ENCODE measurements around the gene ADAMTS13.
A peak's percentile ranks its signal among the peaks of the same experiment; 100 is the strongest.

The ADAMTS13 gene

DNA sequence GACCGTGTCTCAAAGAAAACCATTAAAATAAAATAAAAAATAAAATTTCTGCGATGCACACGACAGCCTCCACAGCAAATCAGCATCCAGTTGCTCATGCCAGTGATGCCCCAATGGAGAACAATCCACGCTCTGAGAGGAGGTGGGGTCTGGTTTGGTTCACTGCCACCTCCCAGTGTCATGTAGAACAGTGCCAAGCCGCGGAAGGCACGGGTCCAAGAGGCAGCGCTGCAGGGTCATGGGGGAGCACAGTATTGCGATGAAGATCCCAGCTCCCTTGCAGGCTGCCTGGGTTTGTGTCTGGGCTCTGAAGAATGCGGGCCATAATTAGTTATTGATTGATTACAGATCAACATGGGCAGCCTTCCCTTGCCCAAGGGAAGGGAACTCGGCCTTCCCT lies 31.5 kb downstream of the ADAMTS13 start:
- peak in 22 of 56 donors; percentile 4 to 62 (median 22) for DNase-seq

DNA sequence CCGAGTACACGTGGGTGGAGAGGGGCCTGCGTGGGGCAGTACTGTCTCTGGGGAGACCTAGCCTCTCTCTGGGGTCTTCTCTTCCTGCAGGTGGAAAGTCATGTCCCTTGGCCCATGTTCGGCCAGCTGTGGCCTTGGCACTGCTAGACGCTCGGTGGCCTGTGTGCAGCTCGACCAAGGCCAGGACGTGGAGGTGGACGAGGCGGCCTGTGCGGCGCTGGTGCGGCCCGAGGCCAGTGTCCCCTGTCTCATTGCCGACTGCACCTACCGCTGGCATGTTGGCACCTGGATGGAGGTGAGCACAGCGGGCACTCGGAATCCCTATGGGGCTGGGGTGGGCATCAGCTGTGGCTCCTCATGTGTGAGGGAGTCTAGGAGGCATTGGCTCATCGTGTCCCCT lies 32.2 kb downstream of the ADAMTS13 start:
- DNase-seq, result no peak

DNA sequence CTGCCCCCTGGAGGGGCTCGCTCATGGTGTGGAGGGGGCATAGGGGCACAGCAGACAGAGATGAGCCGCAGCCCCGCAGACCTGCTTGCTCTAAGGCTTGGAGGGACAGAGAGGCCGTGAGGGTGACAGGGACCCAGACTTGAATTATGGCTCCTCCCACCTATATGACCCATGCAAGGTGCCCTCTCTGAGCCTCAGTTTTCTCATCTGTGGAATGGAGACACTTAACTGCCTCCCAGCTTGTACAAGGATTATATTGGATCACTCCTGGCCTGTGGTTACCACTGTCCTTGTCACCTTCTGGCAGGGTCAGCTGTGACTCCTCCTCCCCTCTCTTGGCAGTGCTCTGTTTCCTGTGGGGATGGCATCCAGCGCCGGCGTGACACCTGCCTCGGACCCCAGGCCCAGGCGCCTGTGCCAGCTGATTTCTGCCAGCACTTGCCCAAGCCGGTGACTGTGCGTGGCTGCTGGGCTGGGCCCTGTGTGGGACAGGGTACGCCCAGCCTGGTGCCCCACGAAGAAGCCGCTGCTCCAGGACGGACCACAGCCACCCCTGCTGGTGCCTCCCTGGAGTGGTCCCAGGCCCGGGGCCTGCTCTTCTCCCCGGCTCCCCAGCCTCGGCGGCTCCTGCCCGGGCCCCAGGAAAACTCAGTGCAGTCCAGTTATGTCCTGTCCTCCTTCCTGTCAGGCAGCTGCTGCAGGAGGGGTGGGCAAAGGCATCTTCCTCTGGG lies 32.9 kb downstream of the ADAMTS13 start:
- DNase-seq, result no peak

DNA sequence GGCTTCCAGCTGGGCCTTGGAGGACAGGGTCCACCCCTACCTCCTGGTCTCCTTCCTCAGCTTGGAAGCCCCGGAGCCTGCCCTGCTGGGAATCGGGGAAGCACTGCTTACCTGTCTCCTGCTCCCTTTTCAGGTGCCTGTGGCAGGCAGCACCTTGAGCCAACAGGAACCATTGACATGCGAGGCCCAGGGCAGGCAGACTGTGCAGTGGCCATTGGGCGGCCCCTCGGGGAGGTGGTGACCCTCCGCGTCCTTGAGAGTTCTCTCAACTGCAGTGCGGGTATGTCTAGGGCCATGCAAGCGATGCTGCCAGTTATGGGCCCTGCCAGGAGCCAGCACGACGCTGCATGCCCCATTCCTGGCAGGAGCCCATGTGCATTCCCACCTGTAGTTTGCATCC lies 33.8 kb downstream of the ADAMTS13 start:
- no peak for DNase-seq

DNA sequence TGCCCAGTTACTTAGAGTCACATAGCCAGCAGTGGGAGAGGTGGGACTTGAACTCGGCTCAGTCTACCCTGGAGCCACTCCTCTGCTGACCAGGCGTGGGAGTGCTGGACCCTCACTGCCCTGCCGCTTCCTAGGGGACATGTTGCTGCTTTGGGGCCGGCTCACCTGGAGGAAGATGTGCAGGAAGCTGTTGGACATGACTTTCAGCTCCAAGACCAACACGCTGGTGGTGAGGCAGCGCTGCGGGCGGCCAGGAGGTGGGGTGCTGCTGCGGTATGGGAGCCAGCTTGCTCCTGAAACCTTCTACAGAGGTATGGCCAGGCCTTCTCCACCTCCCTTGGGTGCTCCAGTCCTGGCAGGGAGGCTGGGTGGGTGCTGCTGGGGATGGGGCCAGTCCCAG lies 34.2 kb downstream of the ADAMTS13 start:
- DNase-seq, result no peak

DNA sequence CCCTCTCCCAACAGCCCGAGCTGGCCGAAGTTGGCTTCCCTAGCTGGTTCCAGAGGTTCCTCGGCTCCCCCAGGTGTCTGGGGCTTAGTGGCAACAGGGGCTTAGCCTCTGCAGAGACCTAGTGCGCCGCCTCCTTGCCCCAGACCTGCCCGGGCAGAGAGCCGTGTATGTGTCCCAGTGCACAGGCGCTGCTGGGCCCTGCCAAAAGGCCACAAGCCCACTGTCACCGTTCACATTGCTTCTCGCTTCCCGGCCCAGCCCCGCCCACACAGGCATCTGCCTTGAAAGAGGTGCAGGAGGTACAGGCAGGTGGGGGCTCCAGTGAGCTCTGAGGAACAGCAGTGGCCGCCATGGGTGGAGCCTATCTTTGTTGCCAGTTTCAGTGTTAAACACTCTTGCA lies 35.1 kb downstream of the ADAMTS13 start:
- no peak for DNase-seq

DNA sequence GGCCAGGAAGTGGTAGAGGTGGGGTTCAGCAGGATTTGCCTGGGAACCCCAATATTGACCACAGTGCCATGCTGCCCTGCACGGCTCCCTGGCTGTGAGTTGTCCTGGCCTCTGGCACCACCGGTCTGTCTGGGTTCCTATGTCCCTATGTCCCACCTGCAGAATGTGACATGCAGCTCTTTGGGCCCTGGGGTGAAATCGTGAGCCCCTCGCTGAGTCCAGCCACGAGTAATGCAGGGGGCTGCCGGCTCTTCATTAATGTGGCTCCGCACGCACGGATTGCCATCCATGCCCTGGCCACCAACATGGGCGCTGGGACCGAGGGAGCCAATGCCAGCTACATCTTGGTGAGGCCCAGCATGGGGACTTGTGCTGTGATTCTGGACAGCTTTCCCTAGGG lies 35.6 kb downstream of the ADAMTS13 start:
- no peak for DNase-seq

DNA sequence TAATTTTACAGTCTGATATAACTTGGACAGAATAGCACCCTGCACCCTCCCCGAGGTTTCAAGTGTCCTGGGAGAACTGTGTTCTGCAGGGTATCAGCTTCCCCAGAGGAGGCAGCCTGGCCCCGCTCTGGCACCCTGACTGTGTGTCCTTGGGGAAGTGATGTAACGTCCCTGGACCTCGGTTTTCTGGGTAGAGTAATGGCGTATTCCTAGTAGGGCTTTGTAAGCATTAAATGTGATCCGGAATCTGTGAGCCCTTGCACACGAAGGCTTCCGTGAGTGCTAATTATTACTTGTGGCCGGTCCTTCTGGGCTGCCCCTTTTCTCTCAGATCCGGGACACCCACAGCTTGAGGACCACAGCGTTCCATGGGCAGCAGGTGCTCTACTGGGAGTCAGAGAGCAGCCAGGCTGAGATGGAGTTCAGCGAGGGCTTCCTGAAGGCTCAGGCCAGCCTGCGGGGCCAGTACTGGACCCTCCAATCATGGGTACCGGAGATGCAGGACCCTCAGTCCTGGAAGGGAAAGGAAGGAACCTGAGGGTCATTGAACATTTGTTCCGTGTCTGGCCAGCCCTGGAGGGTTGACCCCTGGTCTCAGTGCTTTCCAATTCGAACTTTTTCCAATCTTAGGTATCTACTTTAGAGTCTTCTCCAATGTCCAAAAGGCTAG lies 36.6 kb downstream of the ADAMTS13 start:
- DNase-seq, result no peak

DNA sequence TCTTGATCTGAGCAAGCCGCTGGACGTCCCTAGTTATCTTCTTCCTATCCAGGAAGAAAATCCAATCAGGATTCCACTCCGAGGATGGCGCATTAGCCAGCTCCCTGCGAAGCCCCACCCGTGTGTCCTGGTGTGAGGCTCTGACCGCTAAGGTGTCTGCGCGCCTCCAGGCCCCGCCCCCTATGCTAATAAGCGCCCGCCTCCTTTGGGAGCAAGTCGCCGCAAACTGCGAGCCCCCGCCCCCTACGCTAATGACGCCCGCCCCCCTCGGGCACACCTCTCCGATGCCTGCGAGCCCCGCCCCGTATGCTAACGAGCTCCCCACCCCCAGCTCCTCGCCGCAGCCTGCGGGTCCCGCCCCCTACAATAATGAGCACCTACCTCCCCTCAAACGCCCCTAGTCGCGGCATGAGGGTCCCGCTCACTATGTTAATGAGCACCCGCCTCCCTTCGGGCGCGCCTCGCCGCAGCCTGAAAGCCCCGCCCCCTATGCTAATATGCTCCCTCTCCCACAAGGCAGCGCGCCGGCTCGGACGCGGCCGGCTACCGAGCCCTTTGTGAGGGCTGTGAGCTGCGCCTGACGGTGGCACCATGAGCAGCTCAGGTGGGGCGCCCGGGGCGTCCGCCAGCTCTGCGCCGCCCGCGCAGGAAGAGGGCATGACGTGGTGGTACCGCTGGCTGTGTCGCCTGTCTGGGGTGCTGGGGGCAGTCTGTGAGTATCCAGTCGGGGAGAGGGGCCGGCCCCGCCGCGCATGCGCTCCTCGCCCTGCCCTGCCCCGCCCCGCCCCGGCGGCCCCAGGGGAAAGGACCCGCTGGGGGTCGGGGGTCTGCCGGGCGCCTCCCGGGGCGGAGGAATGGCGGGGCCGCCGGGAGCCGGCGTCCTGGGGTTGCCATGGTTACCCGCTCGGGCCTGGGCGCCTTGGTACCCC lies 37.6 kb downstream of the ADAMTS13 start, which contains the start of gene CACFD1:
TSS of gene CACFD1 (plus strand) at position 503 of the 929 bp plus-strand sequence. CDS start at position 592, 89 bp downstream.
- DNase-seq, result peak; percentile 85 to 99 (median 96)

DNA sequence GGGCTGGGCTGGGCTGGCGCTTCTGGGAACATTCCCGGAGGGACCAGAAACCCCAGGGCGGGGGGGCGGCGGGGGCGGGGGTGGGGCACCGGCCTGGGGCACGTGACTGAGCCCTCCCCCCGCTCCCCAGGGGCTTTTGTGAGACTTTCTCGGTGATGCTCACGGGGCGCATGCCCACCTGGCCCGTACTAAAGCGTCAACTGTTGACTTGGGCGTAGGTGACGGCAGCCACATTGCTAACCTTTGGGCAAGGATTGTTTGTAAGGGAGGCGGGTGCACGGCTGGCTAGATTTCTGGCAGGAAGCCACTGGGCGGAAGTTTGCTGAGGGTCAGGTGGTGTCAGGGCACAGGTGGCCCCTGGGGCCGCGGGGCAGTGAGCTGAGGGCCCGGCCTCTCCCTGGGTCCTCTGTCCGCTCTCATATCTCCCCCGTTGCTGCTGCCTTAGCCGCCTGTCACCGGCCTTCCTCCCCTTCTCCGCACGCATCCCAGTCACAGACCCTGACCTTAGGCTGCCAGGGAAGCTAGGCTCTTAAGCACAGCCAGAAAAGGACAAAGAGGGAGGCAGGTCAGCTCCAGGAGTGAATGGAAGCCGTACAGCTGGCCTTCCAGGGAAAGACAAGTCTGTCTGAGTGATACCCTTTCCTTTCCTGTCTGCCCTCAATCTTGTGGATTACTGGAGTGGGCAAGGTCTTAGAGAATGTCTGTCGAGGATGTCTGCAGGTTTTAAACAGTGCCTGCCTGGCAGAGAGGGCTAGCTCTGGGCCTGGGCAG lies 38.4 kb downstream of the ADAMTS13 start:
- peak in 34 of 56 donors; percentile 38 to 88 (median 66) for DNase-seq

DNA sequence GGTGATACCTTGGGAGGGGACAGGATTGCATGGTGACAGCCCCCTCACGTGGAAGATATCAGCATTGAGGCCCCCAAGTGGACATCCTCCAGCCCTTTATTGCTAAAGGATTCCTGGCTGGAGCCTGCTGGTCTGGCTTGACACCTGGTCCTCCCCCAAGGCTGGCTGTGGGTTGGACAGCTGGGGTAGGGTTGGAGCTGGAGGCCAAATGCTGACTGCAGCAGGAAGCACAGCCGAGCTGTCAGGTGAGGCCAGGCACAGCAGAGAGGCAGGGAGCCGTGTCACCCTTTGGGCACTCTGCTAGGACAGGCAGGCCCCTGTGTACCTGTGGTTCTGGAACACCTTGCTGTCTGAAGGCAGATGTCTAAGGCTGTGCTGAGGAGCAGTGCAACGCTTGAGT lies 39.8 kb downstream of the ADAMTS13 start:
- no peak for DNase-seq

DNA sequence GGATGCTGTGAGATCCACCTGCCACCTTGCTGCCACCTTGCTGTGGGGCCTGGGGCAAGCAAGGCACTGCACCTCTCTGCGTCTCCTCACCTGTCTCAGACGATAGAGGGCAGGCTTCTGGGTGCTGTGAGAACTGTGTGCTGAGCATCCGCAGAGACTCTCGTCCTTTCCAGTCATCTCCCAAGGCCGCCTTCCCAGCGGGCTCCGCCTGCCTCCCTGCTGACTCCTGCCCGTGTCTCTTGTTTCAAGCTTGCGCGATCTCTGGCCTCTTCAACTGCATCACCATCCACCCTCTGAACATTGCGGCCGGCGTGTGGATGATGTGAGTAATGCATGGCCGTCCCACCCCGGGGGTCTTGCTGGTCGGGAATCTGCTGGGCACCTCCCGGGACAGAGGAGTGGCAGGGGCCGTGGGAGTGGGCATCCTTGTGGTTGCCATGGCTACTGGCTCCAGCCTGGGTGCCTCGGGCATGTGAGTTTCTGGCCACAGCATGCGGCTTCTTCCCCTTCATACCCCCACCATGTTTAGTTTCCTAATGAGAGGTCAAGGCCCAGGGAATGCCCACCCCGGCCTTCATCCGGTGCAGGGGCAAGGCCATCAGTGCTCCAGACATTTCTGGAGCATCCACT lies 41.2 kb downstream of the ADAMTS13 start:
- peak in 8 of 56 donors; percentile 10 to 41 (median 27) for DNase-seq

DNA sequence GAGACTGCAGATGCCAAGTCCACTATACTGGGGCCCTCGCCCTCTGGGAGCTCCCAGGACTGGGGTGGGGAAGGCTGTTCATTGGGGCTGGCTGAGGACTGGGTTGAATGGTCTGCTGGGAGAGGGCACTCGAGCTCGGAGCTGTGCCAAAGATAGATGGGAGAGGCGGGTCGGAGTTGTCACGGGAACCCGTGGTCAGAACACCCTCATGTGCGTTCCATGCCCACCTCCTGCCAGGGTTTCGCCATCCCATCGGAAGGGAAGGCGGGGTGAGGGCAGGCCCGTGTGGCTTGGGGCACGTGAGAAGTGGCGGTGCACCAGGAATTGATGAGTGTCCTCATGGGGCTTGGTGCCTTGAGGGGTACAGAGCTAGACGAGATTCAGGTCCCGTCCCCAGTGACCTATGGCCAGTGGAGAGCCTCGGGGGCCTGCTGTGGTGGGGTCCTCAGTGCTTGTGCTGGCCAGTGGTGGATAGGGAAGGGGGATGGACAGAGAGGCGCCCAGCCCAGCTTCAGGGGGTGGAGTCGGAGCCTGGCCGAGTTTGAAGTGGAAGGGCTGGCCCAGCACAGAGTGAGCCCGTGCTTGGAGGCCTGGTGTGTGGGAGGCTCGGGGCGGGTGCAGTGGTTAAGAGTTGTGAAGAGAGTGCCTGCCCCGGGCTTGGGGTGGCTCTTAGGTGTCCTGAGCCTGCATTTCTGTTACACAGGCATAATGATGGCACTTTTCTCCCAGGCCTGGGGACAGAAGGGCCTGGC lies 41.9 kb downstream of the ADAMTS13 start:
- DNase-seq, result no peak

DNA sequence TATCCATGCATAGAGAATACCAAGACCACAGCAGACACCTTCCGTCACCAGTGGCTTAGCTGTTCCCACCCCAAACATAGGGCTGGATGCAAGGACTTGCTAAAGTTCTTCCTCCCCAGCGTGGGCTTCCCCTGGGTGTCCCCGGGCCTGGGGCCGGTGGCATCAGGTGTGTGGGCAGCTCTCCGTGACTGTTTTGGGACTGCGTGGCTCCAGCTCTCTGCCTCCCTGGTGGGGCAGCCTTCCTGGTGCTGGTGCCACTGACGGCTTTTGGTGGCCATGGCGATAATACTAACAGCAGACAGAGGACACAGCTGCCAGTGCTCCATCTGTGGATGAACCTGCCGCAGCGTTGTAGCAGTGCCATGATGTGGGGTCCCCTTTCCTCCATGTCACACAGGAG lies 42.5 kb downstream of the ADAMTS13 start:
- DNase-seq, result no peak

DNA sequence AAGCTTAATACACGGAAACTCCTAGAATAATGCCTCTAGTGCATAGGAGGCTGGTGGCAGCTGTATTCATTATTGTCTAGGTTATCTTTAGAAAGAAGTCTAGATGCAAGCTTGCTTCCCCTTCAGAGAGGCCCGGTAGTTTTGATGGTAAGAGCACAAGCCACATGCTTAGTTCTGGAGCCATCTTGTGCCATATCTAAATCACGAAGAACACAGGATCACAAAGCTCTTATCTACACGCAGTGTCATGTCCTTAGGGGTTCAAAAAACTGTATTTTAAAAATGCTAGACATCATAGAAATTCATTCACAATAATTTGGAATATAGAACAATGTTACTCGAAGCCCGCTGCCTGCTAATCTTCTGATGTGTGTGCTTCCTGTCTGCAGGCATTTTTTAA lies 43.8 kb downstream of the ADAMTS13 start:
- DNase-seq, result no peak

DNA sequence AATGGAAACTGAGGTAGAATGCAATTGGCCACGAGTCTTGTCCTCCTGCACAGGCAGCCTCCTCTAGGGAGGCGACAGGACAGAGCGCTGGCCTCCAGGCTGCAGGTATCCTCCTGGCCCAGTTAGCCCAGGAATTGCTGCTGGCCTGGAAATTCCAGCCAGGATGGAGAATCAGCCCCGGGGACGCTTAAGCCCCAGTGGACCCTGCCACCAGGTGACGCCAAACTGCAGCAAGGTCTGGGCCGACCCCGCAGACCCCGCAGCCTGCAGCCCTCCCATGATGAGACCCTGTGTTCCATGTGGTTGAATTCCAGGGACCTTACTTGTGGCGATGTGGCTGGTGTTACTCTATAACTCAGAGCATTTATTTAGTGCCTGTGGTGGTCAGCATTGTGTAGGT lies 44.9 kb downstream of the ADAMTS13 start:
- DNase-seq, result no peak

DNA sequence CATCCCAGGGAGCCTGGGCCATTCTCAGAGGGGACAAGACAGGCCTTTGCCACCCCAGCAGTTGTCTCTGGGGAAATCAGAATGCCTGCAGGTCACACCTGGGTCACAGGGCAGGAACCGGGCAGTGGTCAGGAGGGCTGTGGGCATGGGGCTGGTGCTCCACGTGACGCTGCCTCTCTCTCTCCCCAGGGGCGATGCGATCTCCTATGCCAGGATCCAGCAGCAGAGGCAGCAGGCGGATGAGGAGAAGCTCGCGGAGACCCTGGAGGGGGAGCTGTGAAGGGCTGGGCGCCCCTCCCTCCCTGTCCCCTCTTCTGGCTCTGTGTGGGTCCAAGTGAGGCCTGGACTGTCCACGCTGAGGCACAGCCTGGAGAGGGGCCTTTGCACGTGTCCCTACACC lies 46.2 kb downstream of the ADAMTS13 start:
- DNase-seq, result no peak

DNA sequence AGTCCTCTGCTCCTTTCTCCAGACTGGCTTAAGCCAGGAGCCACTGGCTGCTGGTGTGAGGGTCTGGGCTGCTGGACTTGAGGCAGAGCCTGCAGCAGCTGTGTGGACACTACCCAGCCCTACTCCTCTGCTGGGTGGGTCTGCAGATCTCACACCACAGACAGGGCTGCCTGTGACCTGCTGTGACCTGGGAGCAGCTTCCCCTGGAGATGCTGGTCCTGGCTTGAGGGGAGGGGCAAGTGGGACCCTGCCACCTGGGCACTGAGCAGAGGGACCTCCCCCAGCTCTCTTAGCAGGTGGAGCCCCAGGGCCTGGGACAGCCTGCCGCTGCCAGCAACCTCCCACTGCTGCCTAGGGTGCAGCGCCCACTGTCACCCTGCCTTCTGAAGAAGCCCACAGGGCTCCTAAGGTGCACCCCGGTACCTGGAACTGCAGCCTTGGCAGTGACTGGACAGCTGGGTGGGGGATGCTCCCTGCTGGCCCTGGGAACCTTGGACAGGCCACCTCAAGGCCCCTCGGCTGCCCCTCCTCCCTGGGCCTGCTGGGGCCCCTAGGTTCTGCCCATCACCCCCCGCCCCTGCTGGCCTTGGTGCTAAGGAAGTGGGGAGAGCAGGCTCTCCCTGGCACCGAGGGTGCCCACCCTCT lies 46.7 kb downstream of the ADAMTS13 start:
- no peak for DNase-seq

DNA sequence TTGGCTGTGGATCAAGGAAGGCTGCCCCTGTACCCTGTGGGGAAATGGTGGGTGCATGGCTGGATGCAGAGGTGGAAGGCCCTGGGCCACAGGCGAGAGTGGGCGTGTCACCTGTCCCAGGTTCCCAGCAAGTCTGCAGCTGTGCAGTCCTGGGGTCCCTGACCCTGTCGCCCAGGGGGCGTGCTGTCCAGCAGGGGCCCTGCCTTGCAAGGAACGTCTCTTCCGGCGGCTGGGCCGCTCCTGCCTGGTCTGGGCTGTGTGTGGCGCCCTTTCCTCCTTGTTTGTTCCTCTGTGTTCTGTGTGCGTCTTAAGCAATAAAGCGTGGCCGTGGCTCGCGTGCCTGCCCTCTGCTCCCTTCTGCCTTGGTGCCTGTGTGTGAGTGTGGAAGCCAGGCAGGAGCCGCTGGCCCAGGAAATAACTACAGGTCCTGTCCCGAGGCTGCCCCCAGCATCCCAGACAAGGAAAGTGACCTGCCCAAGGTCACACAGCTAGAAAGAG lies 48.3 kb downstream of the ADAMTS13 start:
- peak in 2 of 56 donors; percentile 13 to 30 for DNase-seq
